HG03521 (cell line): ENCODE measurements around the gene NPAS3.

Experiments used
- ATAC-seq: cut with Tn5 transposase; IDR thresholded peaks from one replicate; pipeline ENCODE4 v1.9.1; 2021; ENCODE audit warnings: mild to moderate bottlenecking, moderate library complexity; ENCODE audit not compliant: unreplicated experiment

The NPAS3 gene

GRCh38 chr14:33534632-33535031 is 596.0 kb downstream of the NPAS3 start:
- no peak for ATAC-seq

- no peak for ATAC-seq
These were observed 601.3 kb downstream of the NPAS3 start for GRCh38 chr14:33539918-33540357.

DNA sequence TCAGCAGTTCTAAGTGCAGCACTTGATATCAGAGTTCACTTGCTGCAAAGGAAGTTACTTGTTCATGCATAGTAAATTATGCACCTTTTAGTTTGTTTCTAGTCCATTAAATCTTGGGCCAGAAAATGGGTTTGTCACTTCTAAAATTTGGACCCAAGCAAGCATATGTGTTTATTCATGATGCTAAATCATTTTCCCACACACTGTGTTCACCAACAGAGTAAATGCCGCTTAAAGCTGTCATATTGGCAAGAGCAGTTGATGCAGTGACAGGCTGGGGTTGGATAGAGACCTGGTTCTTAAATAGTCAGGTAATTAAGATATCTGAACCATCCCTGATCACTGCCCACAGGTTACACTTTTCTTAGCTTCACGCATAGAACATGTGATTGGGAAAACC is 602.5 kb downstream of the NPAS3 start:
- no peak for ATAC-seq

DNA sequence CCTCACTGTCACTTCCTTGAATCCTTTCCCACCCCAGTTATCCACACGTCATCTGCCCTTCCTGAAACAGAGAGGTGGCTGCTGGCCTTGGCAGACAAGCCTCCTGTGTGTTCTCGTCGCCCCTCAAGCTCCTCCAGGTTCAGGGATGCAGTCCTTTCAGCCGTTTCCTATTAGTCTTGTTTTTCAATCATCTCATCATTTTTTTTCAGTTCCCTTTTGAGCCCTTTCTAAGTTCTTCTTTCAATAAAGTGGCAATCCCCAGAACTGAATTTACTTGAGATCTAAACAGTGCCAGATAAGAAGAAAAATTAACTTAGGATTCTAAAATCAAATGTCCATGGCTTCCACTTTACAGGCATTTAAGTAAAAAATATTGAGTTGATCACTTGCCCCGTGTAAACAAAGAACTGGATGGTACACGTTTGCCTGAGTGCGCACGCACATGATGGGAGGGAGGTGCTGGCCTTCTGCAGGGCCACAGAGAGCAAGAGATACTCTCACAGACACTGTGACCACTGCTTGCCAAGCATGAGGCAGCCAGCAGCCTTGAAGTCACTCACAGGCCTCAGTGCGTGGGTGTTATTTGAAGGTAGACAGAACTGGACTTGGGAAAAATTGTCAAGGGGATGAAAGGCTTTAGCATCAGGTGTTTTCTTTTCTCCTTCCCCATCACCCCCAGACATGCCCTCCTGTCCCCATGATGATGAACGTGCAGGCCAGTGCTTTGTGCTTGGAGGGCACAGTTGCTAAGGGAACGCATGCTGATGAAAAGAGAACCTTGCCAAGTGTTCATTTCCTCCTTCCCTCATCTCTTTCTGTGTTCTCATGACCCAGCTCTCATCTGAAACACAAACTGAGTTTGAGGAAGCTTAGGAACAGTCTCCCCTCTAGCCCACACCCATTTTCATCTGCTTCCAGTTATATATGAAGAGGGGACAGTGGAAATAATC is 603.9 kb downstream of the NPAS3 start:
- no peak for ATAC-seq

GRCh38 chr14:33545696-33546095 is 607.0 kb downstream of the NPAS3 start:
- no peak for ATAC-seq

DNA sequence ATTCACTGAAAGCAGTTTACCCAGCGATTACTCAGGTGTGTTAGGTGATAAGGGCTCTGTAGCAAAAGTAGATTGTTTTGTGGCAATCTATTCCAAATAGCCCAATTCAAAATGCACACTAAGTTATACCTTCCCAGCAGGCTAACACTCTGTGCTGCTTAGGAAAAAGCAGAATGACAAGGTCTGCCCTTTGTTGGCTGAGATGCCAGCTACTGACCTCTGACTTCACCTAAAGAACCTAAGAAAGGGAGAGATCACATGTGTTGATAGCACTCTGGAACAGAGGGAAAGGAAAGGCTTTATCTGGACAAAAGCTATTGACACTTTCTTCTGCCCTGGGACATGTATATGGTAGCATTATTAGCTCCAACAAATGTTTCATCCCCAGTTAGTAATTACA is 609.9 kb downstream of the NPAS3 start:
- ATAC-seq: no peak

- no peak for ATAC-seq
These were observed 613.3 kb downstream of the NPAS3 start for GRCh38 chr14:33551963-33552362.

GRCh38 chr14:33553706-33554278 is 615.1 kb downstream of the NPAS3 start:
- no peak for ATAC-seq

DNA sequence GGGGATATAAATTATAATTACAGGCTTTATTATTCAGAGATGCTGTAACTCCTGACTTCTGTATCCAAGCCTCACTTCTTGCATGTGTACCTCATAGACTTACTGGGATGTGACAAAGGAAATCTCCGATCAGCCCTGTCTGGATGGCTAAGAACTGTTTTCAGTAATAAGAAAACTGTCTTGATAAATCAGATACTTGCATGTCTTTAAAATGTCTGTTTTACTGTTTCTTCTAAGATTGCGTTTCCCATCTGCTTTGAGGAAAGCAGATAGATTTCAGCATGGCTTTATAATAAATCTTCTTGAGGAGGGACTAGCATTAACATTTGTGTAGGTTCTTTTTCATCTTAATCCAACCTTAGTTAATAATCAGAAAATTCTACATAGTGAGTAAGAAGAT is 616.3 kb downstream of the NPAS3 start:
- ATAC-seq: no peak

- no peak for ATAC-seq
These were observed 617.2 kb downstream of the NPAS3 start for GRCh38 chr14:33555710-33556350.

GRCh38 chr14:33556382-33557121 is 617.9 kb downstream of the NPAS3 start:
- ATAC-seq: no peak

DNA sequence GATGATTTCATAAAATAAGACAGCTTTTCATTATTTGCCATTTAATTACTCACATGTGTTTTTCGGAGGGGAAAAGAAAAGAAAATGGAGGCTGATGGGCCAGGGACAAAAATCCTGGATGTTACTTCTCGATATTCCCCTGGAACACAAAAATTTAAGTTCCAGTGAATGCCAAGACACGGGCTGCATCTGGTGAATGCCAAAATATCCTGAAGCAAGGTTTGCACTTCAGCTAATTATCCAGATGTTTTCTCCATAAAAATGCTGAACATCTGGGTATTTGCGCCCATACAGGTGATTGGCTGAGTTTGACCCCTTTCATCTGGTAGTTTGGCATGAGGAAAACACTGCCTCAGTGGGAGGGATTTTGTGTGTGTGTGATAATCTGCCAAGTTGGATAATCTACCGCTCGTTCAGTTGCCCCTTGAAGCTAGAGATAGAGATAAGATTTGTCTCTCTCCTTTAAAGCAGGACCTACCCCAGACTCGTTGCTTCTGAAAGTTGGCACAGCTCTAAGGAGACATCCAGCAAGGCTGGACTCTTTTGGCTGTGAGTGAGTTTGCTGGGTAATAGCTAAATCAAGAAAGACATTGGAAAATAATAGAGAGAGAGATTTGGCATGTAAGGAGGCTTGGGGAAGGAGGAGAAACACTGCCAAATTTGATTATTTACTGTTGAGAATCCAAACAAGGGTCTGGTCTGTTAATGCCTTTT is 622.2 kb downstream of the NPAS3 start:
- ATAC-seq: no peak

DNA sequence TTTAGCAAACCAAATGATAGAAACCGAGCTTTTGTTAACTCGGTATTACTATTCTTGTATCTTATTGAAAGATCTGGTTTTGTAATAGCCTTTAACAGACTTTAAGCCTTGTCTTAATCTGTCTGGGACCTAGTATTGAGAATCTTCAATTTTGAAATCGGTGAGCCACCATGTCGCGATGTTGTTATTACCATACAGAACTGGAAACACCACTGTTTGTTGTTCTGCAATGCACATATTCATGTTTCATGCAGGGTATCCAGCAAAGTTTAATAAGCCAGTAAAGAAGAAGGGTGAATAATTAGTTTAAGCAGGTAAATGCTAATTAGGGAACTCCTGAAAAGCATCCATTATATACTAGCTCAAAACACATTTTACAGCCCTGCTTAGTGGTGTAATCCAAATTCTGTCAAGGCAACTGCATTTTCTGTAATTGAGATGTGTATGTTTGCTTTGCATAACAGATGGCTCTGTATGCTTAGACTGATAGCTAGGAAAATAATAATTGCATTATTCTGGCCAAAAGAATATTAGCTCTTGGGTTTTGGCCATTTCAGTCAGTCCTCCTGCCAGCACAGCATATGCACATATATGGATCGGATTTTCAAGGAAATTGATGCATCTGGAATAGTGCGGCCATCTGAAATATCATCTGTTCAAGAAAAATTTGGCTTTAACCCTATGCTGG is 623.0 kb downstream of the NPAS3 start:
- ATAC-seq: no peak

GRCh38 chr14:33563191-33563900 is 624.7 kb downstream of the NPAS3 start:
- ATAC-seq: no peak

DNA sequence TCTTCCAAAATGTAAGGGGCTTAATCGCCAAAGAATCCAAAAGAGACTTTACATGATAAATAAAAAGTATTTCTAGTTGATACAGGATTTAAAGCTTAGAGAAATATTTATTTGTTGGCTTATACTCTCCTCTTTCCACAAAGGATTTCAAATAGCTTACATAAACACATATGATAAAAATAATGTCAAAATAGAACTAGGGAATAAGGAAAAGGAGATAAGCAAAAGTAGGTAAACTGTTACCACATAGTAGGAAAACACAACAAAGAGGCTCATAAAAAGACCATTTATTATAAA is 625.2 kb downstream of the NPAS3 start:
- ATAC-seq: no peak

DNA sequence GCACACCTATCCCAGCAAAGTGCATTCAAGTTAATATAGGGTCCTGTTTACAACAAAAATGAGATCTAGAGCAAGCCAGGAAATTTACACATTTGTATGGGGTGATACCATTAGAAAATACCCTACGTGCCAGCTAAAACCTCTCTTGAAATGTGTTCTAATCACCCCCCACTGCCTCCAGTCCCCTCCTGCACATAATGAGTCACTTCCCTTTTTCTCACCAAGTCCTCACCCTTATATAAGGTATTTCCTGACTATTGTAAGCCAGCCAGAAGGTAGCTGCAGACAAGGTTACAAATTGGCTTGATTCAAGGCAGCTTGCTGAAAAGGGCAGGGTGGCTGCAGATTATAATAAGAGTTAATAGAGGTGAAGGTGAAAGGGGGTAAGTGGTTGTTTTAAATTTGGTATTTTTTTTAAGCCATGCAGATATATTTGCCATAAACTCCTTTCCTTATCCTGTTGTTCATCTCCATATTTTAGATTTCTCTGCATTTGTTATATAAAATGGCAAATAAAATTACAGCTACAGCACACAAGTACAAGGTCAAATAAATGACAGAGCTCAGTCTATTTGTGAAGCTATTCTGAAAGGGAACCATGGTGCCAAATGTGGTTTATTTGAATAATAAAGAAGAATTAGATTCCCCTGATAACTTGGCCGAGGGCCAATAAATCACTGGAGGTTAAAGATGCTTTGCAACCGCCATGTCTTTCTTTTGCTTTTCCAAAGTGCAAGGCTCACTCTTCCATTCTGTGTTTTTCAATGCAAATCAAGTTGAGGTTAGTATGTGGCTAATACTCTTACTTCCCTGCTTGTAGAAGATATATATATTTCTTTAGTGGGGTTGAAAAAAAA is 626.3 kb downstream of the NPAS3 start:
- peak; percentile 65 for ATAC-seq

GRCh38 chr14:33566082-33566481 is 627.4 kb downstream of the NPAS3 start:
- no peak for ATAC-seq

DNA sequence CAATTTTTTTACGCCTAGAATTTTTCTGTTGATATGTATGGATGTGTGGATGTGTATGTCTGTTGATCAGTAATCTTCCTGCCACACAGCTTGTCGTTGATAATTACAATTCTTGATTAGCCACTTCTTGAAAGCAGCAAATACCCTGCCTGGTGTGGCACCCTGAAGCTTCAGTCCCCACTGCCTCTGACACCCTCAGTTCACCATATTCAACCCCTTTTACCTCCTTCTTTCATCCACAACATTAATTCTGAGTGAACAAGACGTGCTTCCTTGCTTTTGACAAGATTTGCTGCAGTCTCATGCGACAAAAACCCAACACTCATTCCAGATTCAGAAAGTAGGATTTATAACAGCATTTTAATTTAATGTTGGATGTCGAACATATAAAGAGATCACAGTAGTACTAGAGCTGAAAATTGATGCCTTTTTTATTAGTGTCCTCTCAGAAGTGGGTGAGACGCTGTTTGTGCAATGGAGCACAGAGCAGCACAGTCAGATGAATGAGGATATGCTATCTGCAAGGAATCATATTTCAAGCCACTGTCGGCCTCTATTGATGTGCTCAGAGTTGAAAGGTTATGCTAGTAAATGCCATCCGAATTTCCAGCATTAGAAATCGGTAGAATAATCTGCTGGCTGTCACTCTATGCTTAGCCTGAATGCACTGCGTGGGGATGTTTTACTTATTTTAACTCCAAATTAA is 628.5 kb downstream of the NPAS3 start:
- ATAC-seq: no peak
